Gastrocnemius medialis (tissue), 4 donors: ENCODE data around the gene RAB5IF. TPM values are rescaled to one million over a fixed set of nuclear protein-coding genes. Genes with fewer than 3 reads are reported as not detected.
"Not testable (repeated sequence)": the region's sequence is repeated elsewhere in the genome, so short reads cannot be mapped to it uniquely, and the experiment has no call there.

Experiments used
- ATAC-seq, 2 donors: fragments of 150-250 bp; one replicate each; pipeline ENCODE4 v1.9.1; 2016
- DNase-seq, 2 donors: peaks; one replicate each; pipeline ENCODE4 v3.0.0-alpha.2; 2019
- H3K27ac ChIP-seq, 4 donors: fragments of 200-600 bp; sonication (generic); 1 replicate in 1 of 4; 2 replicates in 3 of 4; pipeline ENCODE4 v1.5.1; 2016 to 2018; ENCODE audit warnings: mild to moderate bottlenecking in 2 of 4, moderate library complexity in 1 of 4
- H3K27me3 ChIP-seq, 3 donors: fragments of 200-600 bp; sonication (generic) in 2 of 3; 1 replicate in 1 of 3; 2 replicates in 2 of 3; pipeline versions ENCODE4 v1.5.1 to v1.6.0; 2016 to 2019; ENCODE audit warnings: mild to moderate bottlenecking in 1 of 3, moderate library complexity in 1 of 3
- H3K36me3 ChIP-seq, 2 donors: fragments of 200-600 bp; sonication (generic) in 1 of 2; one replicate each; pipeline ENCODE4 v1.5.1; 2017 to 2018
- H3K4me1 ChIP-seq, 2 donors: fragments of 200-600 bp; sonication (generic) in 1 of 2; one replicate each; pipeline ENCODE4 v1.5.1; 2016 to 2017; ENCODE audit warnings: mild to moderate bottlenecking in 2 of 2
- H3K4me3 ChIP-seq, 4 donors: fragments of 200-600 bp; sonication (generic) in 3 of 4; 1 replicate in 1 of 4; 2 replicates in 3 of 4; pipeline ENCODE4 v1.5.1; 2016 to 2019; ENCODE audit warnings: mild to moderate bottlenecking in 2 of 4
- H3K9me3 ChIP-seq, 3 donors: fragments of 200-600 bp; sonication (generic) in 2 of 3; 1 replicate in 1 of 3; 2 replicates in 2 of 3; pipeline ENCODE4 v1.5.1; 2016 to 2019
- POLR2A ChIP-seq, 2 donors: fragments of 450-650 bp; IDR thresholded peaks; one replicate each; pipeline ENCODE4 v1.6.1; 2017; ENCODE audit warnings: antibody characterized with exemption in 2 of 2, mild to moderate bottlenecking in 2 of 2, moderate library complexity in 2 of 2
- in situ Hi-C, 4 donors: fragments of 200-750 bp; cut with MboI; loops; one replicate each; pipeline versions ENCODE4 v1.15.0 to v1.8.0; 2017; ENCODE audit warnings: low sequenced_read_pairs in 4 of 4
- intact Hi-C: fragments of 100-400 bp; cut with DNase I; formaldehyde crosslinking; loops from one replicate; pipeline ENCODE4 v1.15.1; 2023; ENCODE audit warnings: low total_unique reads
- total RNA-seq, 4 donors: library from RNA; depleted of rRNA; stranded (reverse); fragments of >200 nt; gene quantifications; one replicate each; pipeline versions ENCODE4 v1.1.0 to v1.2.3, GENCODE V29; 2016
- TF ChIP-seq, protein P1 (sequence below), 5 experiments: fragments of 450-650 bp in 3 of 5; fragments of 200-600 bp in 2 of 5; sonication (generic) in 2 of 5; IDR thresholded peaks in 4 of 5; conservative IDR thresholded peaks in 1 of 5; 1 replicate in 4 of 5; 2 replicates in 1 of 5; pipeline ENCODE4 v1.5.1; 2016 to 2019; ENCODE audit warnings: antibody characterized with exemption in 5 of 5, mild to moderate bottlenecking in 3 of 5, moderate library complexity in 3 of 5

The RAB5IF gene
- total RNA-seq, 4 donors from 2014 or later, result 215 to 768 (median 545) TPM

DNA sequence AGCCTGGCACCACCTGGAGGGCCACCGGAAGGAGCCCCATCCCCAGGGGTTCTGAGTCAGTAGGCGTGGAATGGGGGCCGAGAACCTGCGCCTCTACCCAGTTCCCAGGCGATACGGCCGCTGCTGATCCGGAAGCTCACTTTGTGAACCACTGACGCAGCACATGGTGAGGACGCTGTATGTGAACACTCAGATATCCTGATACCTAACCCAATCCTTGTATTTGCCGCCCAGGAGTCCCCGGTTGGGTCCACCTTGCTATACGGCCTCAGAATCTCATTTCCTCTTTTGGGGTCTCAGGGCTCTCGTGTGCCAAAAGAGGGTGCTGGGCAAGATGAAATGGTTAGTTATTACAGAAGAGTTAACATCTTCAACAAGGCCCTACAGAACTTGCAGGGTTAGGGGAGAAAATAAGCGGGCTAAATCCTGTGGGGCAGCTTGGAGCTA lies 604 bp upstream of the RAB5IF start:
- DNase-seq (peak in 1 of 2 donors; percentile 31), ATAC-seq (peak; percentile 0 to 9)
- intact Hi-C loops (loop anchor here (1.0 to 5.0 kb wide), 6 partner anchors 30 to 402 kb away; partner anchors contain the start of gene NDRG3), in situ Hi-C loops (loop anchor here in 3 of 4 donors (10.0 to 25.0 kb wide), 4 partner anchors 50 to 393 kb away; no protein-coding TSS in a partner anchor)
- peaks cover 0 to 24% of the 10 kb centered on the region in 2 donors for H3K36me3 ChIP-seq
- TF ChIP-seq, protein P1, sequence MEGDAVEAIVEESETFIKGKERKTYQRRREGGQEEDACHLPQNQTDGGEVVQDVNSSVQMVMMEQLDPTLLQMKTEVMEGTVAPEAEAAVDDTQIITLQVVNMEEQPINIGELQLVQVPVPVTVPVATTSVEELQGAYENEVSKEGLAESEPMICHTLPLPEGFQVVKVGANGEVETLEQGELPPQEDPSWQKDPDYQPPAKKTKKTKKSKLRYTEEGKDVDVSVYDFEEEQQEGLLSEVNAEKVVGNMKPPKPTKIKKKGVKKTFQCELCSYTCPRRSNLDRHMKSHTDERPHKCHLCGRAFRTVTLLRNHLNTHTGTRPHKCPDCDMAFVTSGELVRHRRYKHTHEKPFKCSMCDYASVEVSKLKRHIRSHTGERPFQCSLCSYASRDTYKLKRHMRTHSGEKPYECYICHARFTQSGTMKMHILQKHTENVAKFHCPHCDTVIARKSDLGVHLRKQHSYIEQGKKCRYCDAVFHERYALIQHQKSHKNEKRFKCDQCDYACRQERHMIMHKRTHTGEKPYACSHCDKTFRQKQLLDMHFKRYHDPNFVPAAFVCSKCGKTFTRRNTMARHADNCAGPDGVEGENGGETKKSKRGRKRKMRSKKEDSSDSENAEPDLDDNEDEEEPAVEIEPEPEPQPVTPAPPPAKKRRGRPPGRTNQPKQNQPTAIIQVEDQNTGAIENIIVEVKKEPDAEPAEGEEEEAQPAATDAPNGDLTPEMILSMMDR (IDR thresholded peaks at IDR 0.05 in 4 of 5, conservative IDR thresholded peaks at IDR 0.05 in 1 of 5), result no peak
- TF ChIP-seq POLR2A (IDR thresholded peaks at IDR 0.05), result no peak
- no peaks in the 10 kb centered on the region for H3K27me3 ChIP-seq
- H3K27ac ChIP-seq, result peak overlapping the region; percentile 79 to 98 (median 88)
- H3K4me3 ChIP-seq, result peak overlapping the region; percentile 48 to 97 (median 80)
- peaks cover 21 to 25% of the 10 kb centered on the region in 2 donors for H3K4me1 ChIP-seq
- H3K9me3 ChIP-seq, result no peaks in the 10 kb centered on the region

DNA sequence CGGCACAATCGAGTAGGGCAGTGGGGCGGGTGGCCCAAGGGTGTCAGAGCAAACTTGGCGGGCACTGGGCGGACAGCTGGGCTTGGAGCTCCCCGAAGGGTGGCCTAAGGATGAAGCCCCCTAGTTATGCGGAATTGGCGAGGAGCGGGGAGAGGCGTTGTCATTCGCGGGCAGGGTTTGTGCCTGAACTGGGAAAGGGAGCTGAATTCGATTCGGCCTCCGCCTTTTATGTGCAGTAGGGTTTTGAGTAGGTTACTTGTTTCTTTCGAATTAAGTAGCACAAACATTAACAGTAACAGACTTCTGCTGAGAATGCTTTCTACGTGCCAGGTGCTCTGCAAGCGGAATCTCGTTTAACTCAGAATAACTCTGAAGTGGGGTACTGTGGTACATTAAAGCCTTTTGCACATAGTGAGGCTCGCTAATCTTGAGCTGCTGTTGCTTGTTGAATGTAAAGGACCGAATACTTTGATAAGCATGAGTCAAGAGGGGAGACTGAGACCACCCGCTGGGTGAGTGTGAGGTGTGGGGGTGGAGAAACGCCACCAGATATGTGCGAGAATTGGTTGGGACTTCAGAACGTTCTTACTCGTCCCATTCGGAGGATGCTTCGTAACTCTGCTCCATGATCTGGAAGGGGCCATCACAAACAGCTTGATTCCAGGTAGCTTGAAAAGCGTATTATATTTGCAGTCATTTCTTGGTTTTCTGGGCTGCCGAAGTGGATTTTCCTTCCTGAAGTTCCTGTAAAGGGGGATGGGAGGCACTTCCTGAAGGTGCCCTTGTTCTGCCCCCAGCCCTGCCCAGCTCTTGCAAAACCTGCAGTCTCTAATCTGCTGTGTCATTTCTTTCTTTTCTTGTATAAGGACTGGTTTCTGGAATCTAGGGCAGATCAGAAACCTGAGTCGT lies 833 bp downstream of the RAB5IF start:
- Histone ChIP-seq H3K9me3 (no peaks in the 10 kb centered on the region), H3K4me1 (peaks cover 21 to 25% of the 10 kb centered on the region in 2 donors), H3K27me3 (no peaks in the 10 kb centered on the region), H3K4me3 (peak overlapping the region; percentile 75 to 97 (median 90)), H3K27ac (peak overlapping the region; percentile 79 to 98 (median 90)), H3K36me3 (peaks cover 2 to 38% of the 10 kb centered on the region in 2 donors)
- DNase-seq (peak; percentile 48 to 67), ATAC-seq (peak; percentile 43 to 72)
- intact Hi-C loops (loop anchor here (5.0 kb wide), 1 partner anchor 141 kb away; the partner anchor contains the start of gene NDRG3), in situ Hi-C loops (loop anchor here in 3 of 4 donors (10.0 to 25.0 kb wide), 4 partner anchors 52 to 394 kb away; no protein-coding TSS in a partner anchor)
- TF ChIP-seq, protein P1 (IDR thresholded peaks at IDR 0.05 in 4 of 5, conservative IDR thresholded peaks at IDR 0.05 in 1 of 5), result no peak
- TF ChIP-seq POLR2A (IDR thresholded peaks at IDR 0.05), result no peak

DNA sequence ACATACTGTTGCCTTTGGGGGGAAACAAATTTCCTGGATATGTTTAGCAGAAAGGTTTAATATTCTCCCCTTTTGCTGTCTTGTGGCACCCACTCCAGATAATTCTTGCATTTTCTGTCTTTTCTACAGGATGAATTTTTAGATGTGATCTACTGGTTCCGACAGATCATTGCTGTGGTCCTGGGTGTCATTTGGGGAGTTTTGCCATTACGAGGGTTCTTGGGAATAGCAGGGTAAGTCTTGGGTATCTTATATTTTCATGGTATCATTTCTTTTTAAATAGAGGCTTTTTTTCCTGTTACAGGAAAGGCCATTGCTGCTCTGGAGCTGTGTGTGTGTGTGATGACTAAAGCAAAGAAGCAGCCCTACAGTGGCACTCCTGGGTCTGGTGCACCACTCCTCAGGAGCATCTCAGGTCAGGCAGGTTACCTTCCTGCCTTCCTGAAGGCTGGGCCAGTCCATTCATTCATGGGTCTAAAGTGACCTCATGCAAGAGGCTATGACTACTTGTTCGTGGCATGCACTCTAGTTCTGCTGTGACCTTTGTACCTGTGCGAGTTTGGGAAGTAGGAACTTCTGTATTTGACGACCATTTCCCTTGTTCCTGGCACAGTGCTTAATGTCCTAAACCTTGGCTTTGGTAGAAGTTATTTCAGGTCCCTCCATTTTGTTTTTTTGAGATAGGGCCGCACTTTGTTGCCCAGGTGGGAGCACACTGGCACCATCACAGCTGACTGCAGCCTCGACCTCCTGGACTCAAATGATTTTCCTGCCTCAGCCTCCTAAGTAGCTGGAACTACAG lies 2.2 kb downstream of the RAB5IF start:
- DNase-seq (no peak), ATAC-seq (no peak)
- Histone ChIP-seq H3K4me3 (peak overlapping the region; percentile 75 to 97 (median 90)), H3K9me3 (no peaks in the 10 kb centered on the region), H3K27me3 (no peaks in the 10 kb centered on the region), H3K27ac (peak overlapping the region; percentile 79 to 98 (median 90)), H3K4me1 (peaks cover 21 to 25% of the 10 kb centered on the region in 2 donors), H3K36me3 (peaks cover 2 to 52% of the 10 kb centered on the region in 2 donors)
- intact Hi-C loops, result loop anchor here (5.0 kb wide), 1 partner anchor 140 kb away; the partner anchor contains the start of gene NDRG3
- TF ChIP-seq POLR2A (IDR thresholded peaks at IDR 0.05), result no peak
- TF ChIP-seq, protein P1 (IDR thresholded peaks at IDR 0.05 in 4 of 5, conservative IDR thresholded peaks at IDR 0.05 in 1 of 5), result no peak
- in situ Hi-C loops, result loop anchor here in 3 of 4 donors (10.0 to 25.0 kb wide), 4 partner anchors 53 to 395 kb away; no protein-coding TSS in a partner anchor

DNA sequence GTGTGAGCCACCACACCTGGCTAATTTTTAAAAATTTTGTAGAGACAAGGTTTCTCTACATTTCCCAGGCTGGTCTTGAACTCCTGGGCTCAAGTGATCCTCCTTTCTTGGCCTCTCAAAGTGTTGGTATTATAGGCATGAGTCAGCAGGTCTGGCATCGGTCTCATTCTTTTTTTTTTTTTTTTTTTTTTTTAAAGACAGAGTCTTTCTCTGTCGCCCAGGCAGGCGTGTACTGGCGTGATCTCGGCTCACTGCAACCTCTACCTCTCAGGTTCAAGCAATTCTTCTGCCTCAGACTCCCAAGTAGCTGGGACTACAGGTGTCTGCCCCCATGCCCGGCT lies 2.8 kb downstream of the RAB5IF start:
- in situ Hi-C loops (loop anchor here in 3 of 4 donors (10.0 to 25.0 kb wide), 4 partner anchors 54 to 396 kb away; no protein-coding TSS in a partner anchor), intact Hi-C loops (loop anchor here (5.0 kb wide), 1 partner anchor 139 kb away; the partner anchor contains the start of gene NDRG3)
- peak overlapping the region in 3 of 4 donors; percentile 79 to 98 (median 93) for H3K27ac ChIP-seq
- not testable (repeated sequence) for DNase-seq, H3K4me3 ChIP-seq, H3K27me3 ChIP-seq, H3K9me3 ChIP-seq, ATAC-seq
- H3K36me3 ChIP-seq, result peaks cover 2 to 57% of the 10 kb centered on the region in 2 donors
- peaks cover 21 to 25% of the 10 kb centered on the region in 2 donors for H3K4me1 ChIP-seq
